VCaP (cell line): ENCODE data around the gene PHLPP1.

Experiments used
- H3K27ac ChIP-seq: fragments of 450-650 bp; 2 replicates; pipeline ENCODE4 v1.5.1; 2017
- TF ChIP-seq, protein P1 (sequence below): fragments of 450-650 bp; conservative IDR thresholded peaks from 2 replicates; pipeline ENCODE4 v1.5.1; 2017; ENCODE audit warnings: mild to moderate bottlenecking, moderate library complexity

Gene PHLPP1

DNA sequence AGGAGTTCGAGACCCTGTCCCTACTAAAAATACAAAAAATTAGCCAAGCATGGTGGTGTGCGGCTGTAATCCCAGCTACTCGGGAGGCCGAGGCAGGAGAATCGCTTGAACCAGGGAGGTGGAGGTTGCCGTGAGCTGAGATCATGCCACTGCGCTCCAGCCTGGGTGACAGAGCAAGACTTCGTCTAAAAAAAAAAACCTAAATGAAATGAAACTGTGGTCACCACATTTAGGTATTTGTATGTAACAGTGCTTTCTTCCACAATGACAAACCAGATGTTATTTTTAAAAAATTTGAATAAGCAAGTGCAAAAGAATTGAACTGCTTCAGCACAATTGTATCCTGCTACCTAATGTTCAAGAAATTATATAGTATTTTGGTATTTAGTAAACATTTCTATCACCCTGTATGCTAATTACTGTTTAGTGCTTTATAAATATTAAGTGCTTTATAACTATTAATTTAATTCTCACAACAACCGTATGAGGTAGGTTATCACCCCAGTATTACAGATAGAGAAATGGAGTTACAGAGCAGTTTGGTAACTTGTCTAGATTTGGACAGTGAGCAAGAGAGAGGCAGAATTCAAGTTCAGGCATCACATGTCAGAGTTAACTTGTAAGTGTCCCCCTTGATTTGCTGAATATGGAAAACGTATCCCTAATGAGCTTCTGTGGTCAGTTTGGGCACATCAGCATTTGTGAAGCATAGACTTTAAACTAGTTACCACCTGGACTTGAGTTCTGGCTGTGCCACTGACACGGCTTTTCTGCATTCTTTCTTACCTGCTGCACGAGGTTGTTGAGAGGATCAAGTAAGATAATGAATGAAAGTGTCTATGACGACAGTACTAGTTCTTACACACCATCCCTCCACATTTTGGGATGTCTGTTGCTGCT is 14.4 kb downstream of the PHLPP1 start:
- no peak overlapping the region for H3K27ac ChIP-seq

DNA sequence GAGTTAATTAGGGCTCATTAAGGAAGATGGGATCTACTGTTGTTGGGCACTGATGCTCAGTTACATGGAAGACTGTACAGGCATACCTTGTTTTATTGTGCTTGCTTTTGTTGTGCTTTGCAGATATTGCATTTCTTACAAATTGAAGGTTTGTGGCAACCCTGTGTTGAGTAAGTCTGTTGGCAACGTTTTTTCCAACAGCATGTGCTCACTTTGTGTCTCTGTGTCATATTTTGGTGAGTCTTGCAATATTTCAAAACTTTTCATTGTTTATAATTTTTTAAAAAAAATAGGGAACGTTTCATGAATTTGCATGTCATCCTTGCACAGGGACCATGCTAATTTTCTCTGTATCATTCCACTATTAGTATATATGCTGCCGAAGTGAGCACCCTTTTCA is 15.6 kb downstream of the PHLPP1 start:
- TF ChIP-seq, protein P1, sequence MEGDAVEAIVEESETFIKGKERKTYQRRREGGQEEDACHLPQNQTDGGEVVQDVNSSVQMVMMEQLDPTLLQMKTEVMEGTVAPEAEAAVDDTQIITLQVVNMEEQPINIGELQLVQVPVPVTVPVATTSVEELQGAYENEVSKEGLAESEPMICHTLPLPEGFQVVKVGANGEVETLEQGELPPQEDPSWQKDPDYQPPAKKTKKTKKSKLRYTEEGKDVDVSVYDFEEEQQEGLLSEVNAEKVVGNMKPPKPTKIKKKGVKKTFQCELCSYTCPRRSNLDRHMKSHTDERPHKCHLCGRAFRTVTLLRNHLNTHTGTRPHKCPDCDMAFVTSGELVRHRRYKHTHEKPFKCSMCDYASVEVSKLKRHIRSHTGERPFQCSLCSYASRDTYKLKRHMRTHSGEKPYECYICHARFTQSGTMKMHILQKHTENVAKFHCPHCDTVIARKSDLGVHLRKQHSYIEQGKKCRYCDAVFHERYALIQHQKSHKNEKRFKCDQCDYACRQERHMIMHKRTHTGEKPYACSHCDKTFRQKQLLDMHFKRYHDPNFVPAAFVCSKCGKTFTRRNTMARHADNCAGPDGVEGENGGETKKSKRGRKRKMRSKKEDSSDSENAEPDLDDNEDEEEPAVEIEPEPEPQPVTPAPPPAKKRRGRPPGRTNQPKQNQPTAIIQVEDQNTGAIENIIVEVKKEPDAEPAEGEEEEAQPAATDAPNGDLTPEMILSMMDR, result no peak
- no peak overlapping the region for H3K27ac ChIP-seq

More for the DNA sequence above, 14.4 kb downstream of the PHLPP1 start:
- TF ChIP-seq, protein P1, result no peak

DNA sequence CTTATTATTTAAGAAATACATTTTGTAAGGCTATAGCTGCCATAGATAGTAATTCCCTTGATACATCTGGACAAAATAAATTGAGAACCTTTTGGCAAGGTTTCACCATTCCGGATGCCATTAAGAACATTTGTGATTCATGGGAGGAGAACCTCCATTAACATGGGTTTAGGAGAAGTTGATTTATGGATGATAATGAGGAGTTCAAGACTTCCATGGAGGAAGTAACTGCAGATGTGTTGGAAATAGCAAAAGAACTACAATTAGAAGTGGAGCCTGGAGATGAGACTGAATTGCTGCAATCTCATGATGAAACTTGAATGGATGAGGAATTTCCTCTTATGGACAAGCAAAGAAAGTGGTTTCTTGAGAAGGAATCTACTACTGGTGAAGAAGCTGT is 17.3 kb downstream of the PHLPP1 start:
- TF ChIP-seq, protein P1, result no peak
- no peak overlapping the region for H3K27ac ChIP-seq

DNA sequence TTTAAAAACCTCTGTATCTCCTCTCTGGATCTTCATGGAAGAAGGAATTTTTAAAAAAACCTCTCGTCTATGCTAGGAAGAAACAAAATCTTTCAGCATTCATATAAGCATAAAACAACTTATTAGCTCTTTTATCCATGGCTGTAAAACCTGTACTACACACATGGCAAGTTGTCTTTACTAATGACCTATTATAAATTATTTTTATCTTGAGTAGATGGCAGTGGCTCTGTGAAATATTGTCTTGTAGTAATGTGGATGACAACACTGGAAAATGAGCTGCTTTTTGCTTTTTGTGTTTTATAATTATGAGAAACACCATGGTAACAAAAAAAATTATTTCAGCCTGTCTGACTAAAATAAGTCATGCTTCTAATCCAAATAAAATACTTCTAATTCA is 18.9 kb downstream of the PHLPP1 start:
- H3K27ac ChIP-seq, result no peak overlapping the region
- TF ChIP-seq, protein P1, result no peak

DNA sequence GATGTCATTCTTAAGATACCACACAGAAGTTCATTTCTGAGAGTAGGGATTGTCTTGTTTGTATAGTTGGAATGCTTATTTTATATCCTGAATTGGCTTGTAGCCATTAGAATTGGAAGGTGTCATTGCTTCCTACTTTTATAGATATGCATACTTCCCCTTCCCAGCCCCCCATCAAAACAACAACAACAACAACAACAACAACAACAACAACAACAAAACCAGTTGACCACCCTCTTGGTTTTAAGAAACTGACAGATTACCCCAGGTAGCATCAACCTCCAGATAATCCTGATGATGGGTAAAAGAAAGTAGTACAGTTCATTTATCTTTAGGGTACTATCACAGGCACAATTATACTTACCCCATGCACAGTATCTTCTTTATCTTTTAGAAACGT is 20.0 kb downstream of the PHLPP1 start:
- no peak overlapping the region for H3K27ac ChIP-seq
- TF ChIP-seq, protein P1, result no peak

DNA sequence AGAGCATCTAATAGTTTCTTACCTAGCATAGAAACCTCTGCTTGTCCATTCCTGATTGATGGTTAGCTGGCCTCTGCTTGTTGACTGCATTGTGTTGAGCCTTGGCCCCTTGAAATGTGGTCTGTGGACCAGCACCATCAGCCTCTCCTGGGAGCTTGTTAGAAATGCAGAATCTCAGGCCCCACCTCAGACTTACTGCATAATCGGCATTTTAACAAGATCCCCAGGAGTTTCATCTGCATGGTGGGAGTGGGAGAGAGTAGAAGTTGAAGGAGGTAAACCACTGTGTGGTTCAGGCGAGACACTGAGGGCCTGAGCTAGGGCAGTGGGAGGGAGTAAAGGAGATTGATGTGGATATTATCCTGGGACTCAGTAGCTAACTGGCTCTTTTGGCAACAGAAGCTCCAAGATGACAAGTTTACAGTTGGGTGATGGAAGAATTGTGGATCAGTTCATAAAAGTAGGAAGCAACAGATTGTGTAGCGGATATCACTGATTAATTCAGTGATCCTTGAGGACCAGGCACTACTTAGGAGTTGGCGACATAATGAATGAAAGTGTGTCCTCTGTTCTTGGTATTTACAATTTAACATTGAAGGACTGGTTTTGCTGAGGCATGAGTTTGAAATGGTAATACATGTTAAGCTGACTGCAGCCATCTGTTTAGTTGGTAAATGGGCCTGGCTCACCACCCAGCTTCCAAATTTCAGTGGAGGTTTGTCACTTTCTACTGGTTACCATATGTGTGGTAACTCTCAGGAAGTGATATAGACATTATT is 20.9 kb downstream of the PHLPP1 start:
- H3K27ac ChIP-seq, result no peak overlapping the region
- TF ChIP-seq, protein P1, result no peak

DNA sequence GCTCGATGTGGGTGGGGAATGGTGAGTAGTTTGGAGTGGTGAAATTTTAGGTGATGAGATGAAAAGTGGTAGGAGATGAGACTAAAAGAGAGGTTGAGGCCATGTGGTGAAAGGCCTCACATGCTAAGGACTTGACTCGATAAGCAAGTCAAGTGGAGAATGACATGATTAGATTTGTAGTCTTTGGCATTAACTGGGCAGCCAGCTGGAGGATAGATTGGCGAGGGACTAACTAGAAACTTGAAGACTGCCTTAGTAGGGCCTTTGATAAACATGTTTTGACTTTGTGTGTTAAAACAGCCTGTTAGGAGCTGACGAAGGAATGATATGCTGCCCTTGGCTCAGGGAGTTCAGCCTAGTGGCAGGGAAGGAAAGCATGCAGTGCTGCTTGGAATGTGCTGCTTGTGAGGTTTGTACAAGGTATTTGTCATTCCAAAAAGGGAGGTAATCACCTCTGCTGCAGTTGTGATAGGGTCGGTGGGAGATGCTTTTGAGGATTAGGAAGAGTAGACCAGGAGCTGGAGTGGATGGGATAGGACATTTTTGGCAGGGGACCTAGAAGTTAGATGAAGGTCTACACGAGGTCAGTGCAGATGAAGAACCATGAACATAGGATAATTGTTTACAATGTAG is 22.0 kb downstream of the PHLPP1 start:
- TF ChIP-seq, protein P1, result no peak
- no peak overlapping the region for H3K27ac ChIP-seq
